Measurements from ENCODE around the gene CFAP46.
"Not testable (repeated sequence)": the region's sequence is repeated elsewhere in the genome, so short reads cannot be mapped to it uniquely, and the experiment has no call there.

Gene CFAP46

DNA sequence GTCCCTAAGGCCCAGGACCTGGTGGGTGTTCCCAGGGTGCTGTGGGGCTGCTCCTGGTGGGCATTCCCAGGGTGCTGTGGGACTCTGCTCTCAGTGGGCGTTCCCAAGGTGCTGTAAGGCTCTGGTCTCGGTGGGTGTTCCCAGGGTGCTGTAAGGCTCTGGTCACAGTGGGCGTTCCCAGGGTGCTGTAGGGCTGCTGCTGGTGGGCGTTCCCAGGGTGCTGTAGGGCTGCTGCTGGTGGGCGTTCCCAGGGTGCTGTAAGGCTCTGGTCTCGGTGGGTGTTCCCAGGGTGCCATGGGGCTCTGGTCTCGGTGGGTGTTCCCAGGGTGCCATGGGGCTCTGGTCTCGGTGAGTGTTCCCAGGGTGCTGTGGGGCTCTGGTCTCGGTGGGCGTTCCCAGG lies 99.1 kb downstream of the CFAP46 start:
- not testable (repeated sequence) for DNase-seq (ENCODE audit: low spot score)

DNA sequence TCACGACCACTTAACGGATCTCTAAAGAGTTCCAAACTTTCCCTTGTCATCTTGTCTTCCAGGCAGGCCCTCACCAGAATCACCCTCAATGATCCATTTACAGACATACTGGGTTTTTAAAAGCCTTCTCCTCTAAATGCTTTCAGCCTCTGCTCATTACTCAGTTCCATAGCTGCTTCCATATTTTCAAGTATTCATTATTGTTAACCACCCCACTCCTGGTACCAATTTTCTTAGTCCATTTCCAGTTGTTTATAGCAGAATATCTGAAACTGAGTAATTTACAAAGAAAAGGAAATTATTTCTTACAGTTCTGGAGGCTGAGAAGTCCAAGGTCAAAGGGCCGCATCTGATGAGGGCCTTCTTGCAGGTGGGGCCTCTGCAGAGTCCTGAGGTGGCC lies 100.0 kb downstream of the CFAP46 start:
- no peak for DNase-seq (ENCODE audit: low spot score)

DNA sequence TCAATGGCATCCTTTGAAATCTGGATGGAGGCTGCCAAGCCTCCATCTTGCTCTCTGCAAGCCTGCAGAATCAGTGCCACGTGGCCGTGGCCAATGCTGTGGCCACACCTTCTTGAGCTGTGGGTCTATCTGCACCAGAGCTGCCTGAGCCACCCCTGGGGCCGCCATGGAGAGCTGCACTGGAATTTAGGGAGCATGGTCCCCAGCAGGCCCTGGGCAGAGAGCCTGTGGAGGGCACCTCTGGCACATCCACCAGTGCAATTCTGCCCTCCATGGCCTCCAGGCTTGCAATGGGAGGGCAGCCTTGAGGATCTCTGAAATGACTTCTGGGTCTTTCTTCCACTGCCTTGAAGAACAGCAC lies 100.8 kb downstream of the CFAP46 start:
- no peak for DNase-seq (ENCODE audit: low spot score)

DNA sequence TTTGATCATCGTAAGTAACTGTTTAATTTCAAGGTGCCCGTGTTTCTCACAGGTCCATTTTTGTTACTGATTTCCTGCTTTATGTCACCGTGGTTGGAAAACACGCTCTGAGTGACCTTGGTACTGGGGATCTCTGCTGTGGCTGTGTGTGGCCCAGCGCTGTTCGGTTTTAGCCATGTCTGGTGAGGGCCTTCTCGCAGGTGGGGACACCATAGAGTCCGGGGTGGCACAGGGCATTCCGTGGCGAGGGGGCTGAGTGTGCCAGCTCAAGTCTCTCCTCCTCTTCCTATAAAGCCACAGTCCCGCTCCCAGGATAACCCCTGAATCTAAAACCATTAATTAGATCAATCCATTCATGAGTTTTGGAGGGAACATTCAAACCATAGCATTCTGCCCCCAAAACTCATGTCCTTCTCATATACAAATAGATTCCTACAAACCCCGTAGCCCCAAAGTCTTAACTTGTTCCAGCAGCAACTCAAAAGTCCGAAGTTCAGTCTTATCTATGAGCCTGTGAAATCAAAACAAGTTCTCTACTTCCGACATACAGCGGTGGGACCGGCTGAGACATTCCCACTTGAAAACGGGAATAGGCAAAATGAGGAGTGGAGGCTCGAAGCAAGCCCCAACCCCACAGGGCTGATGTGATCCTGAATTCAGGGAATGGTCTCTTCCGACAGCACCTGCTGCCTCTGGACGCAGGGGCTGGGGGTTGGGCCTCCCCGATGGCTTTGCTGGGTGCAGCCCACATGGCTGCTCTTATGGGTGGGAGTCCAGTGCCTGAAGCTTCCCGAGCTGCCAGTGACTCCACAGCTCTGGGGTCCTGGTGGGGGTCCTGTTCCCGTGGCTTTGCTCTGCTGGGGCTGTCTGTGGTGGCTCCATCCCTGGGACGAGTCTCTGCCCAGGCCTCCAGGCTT lies 101.4 kb downstream of the CFAP46 start:
- DNase-seq (ENCODE audit: low spot score) = no peak

GRCh38 chr10:132839061-132839460 lies 103.3 kb downstream of the CFAP46 start:
- DNase-seq (ENCODE audit: low spot score) = no peak

DNA sequence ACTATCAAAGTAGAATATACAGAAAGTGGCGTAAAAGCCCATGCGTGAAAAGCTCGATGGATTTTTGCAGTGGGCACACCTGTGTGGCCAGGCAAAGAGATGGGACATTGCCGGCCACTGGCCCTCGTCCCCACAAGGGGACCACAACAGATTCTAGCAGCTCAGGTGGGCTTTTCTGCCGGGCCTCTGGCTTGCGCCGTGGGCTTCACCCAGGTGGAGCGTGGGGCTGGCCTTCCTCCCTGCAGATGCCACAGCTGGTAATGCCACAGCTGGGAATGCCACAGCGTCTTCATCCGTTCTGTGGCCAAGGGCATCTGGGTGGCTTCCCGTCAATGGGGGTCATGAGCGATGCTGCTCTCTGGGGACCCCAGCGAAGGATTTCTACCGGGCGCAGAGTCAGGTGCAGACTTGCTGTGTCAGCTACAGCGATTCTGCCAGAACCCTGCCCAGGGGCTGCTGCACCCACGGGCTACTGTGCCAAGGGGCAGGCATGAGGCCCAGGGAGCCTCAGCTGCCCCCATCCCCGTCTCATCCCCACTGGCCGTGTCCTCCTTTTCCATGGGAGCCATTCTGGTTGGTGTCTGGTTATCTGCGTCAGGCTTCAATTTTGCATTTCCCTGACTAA lies 103.9 kb downstream of the CFAP46 start:
- no peak for DNase-seq (ENCODE audit: low spot score)

DNA sequence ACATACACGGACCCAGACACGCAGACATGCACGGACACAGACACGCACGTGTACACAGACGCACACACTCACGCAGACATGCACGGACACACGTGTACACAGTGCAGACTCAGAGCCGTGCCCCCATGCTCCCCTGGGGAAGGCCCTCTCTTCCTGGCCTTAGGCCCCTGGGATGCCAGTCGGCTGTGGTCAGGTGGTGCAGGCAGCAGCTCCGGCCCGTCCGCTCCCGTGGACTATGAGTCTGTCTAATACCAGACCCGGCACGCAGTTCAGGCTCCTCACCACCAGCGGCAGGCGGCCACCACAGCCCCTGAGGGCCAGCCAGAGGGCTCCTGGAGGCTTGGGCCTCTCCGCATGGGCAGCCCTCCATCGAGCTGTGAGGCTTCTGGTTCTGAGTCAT lies 104.5 kb downstream of the CFAP46 start:
- no peak for DNase-seq (ENCODE audit: low spot score)

DNA sequence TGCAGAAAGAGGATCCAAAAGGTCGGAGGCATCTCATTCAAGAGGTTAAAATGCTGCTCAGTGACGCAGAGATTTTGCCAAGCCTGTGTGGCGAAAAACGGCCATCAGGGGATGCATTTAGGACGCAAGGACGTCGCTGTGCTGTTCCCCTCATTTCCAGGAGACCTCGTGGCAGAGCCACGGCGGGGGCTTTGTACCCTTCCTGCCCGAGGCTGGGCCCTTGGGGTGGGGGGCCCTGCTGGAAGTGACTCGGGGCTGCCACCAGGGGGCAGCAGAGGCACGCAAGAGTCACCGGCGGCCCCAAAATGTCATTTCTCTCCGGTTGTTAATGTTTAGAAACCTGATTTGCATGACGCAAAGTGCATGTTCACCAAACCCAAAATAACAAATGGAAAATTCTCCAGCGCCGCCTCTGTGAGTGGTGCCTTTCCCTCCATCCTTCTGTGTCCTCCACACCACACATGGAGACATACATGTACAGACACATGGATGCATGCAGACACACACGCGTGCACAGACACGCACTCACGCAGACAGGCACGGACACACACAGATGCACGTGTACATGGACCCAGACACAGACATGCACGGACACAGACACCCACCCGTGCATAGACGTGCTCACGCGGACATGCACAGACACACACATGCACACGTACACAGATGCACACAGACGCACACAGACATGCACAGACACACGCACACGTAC lies 105.4 kb downstream of the CFAP46 start:
- DNase-seq (ENCODE audit: low spot score) = peak; percentile 12

DNA sequence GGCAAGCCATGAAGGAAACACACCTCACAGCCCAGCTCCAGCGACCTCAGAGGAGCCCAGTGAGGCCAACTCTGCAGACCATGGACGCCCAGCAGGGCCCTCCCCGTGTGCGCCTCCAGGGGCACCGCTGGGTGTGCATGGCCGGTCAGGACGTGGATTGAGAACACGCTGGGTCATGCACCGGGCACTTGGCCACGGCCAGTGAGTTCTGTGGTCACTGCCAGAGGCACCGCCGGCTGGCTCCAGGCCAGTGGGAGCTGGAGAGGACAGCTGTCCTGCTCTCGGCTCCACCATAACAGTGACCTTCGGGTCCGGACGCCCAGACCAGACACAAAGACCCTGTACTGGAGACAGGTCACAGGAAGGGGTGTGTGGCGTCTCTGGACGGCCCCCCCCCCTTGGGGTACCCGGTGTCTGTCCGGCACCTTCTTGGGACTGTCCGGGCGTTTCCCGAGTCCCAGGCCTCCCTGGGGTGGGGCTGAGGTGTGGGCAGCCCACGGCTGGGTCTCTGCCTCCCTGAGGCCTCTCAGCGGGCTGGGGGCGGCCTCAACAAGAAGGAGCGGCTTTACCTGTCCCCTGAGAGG lies 106.0 kb downstream of the CFAP46 start:
- no peak for DNase-seq (ENCODE audit: low spot score)

DNA sequence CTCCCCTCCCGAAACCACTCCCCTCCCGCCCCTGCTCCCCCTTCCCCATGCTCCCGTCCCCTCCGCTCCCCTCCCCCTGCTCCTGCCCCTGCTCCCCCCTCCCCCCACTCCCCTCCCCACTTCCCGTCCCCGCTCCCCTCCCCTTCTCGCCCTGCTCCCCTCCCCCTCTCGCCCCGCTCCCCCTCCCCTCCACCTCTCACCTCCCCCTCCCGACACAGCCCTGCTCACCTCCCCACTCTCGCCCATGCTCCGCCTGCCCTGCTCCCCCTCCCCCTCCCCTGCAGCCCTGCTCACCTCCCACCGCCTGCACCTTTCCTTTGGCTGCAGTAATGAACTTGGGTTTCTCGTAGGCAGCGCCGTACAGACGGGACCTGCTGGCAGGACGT lies 106.5 kb downstream of the CFAP46 start:
- DNase-seq (ENCODE audit: low spot score) = no peak

DNA sequence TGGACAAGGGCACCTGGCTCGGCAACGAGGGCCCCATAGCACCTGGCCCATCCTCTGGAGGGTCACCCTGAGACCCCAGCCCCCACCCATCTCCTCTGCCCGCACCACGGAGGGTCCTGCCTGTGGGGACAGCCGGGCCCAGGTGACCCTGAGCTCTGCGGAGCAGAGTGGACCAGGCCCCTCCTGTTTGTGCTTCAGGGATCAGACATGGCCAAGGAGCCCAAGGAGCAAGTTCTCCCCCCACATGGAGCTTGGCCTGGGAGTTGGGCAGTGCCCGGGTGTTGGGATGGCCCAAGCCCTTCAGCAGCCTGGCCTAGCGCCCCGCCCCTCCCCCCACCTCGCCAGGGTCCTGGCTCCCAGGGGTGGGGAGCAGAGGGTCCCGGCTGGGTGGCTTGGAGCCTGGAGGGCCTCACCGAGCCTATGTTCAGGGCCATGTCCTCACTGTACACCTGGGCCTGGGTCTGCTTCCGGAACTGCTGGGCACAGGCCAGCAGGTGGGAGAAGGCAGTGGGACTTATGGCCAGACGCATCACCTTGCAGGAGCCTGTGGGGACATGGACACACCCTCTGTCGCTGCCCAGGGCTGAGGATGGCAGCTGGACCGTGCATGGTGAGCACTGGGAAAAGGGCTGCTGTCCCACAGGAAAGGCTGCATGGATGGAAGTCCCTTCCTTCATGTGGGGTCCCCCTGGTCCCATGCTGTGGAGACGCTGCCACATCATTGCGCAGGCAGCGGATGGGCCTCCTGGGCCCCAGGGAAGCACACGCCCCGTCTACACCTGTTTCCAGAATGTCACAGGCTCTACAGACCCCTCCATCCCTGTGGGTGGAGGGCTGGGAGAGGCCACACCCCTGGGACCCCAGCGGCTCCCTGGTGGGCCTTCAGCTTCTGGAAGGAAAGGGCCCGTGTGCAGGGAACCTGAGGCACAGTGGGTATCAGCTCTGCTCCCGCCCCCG lies 107.2 kb downstream of the CFAP46 start:
- no peak for DNase-seq (ENCODE audit: low spot score)

- DNase-seq (ENCODE audit: low spot score) = no peak
These were observed 108.0 kb downstream of the CFAP46 start for GRCh38 chr10:132834311-132834761.

- no peak for DNase-seq (ENCODE audit: low spot score)
These were observed 108.8 kb downstream of the CFAP46 start for GRCh38 chr10:132833421-132834111.

GRCh38 chr10:132832186-132832969 lies 110.0 kb downstream of the CFAP46 start:
- DNase-seq (ENCODE audit: low spot score) = no peak

DNA sequence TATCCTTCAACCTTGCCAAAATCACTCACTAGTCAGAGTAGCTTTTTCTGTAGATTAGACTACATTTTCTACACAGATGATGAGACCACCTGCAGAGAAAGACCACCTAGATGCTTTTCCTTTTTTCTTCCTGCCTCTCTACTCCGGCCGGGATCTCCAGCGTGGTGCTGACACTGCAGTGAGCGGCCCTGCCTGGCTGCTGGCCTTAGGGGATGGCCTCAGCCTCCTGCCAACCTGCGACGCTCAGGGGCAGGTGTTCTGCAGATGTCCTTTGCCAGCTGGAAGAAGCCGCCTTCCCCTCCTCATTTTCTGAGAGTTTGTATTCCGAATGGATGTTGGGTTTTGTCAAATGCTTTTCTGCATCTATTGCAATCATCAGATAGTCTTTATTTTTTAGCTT lies 113.0 kb downstream of the CFAP46 start:
- no peak for DNase-seq (ENCODE audit: low spot score)

DNA sequence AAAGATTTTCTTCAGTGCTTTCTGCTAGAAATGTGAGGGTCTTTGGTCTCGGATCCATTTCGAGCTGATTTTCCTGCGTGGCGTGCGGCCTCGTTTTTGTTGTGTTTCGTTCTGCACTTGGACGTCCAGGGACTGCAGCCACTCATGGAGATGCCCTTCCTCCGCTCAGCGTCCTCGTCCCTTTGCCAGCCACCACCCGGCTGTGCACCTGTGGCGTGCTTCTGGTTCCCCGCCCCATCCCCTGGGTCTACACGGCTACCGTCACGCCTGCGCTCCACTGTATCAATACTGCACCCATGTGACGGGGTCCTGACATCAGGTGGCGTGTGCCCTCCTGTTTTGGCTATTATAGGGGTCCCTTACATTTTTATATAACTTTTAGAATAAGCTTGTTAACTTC lies 113.7 kb downstream of the CFAP46 start:
- DNase-seq (ENCODE audit: low spot score) = no peak

DNA sequence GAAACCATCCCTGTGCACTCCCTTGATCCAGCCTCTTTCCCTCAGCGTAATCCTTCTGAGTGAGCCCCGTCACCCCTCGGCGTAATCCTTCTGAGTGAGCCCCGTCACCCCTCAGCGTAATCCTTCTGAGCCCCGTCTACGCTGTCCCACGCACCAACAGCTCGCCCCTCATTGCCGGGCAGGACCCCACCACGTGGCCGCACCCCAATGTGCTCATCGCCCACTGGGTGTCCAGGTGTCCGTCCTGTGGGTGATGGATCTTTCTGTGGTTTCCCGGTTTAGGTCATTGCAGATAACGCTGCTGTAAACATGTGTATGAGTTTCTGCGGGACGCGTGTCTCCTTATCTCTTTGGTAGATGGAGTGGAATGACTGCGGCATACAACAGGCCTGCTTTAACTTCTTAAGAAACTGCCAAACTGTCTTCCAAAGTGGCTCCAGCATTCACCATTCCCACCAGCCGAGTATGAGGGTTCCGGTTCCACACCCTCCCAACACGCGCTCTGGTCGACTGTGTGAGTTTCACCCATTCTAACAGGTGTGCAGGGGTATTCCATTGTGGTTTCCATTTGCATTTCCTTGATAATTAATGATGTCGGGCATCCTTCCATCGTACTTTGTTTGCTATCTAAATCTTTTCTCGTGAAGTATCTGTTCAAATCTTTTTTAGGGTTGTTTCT lies 114.4 kb downstream of the CFAP46 start:
- DNase-seq (ENCODE audit: low spot score) = no peak

DNA sequence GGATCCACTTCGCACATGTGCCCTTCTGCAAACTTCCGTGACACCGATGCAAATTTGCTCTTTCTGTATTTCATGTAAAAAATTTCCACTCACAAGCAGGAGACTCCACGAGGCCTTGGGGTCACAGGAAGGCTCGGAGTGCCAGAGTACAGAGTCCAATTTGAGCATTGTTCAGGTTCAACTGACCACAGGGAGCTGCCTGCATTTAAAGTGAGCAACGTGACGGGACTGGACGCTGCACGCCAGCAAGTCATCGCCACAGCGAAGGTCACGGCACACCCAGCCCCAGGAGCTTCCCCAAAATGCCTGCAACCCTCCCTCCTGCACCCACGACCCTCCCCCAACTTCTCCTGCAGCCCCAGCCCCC lies 115.0 kb downstream of the CFAP46 start:
- DNase-seq (ENCODE audit: low spot score) = no peak

All from SW480 (cell line).